ENCODE measurements around the gene HSPB1.
A peak's percentile ranks its signal among the peaks of the same experiment; 100 is the strongest.
"Not testable (repeated sequence)": the region's sequence is repeated elsewhere in the genome, so short reads cannot be mapped to it uniquely, and the experiment has no call there.

Gene HSPB1

DNA sequence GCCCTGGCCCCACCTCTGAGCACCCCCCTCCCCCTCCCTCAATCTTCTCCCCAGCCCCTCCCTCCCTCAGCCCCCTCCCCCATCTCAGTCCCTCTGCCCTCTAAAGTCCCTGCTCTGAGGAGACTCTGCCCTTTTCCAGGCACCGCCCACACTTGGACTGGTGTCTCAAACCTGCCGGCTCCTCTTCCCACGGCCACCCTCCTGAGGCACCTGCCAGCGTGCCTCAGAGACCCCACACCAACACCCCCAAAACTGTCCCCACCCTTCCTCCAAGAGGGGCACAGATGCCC, 34.6 kb upstream of the HSPB1 start:
- Histone ChIP-seq H3K4me3 (ENCODE audit: low read depth in 1 of 2, low read length in 2 of 2) (no peak overlapping the region), H3K36me3 (ENCODE audit: control insufficient read depth in 1 of 2, insufficient read depth in 2 of 2, low read length in 2 of 2) (no peaks in the 10 kb centered on the region), H3K9me3 (ENCODE audit: control insufficient read depth in 1 of 2, low read length in 2 of 2) (no peaks in the 10 kb centered on the region), H3K4me1 (ENCODE audit: control insufficient read depth in 1 of 2, insufficient read depth in 2 of 2, low read length in 2 of 2) (peaks cover 0 to 11% of the 10 kb centered on the region in 2 donors), H3K27me3 (ENCODE audit: low read depth, low read length) (peaks cover 16% of the 10 kb centered on the region), H3K27ac (ENCODE audit: low read length) (no peak overlapping the region)

DNA sequence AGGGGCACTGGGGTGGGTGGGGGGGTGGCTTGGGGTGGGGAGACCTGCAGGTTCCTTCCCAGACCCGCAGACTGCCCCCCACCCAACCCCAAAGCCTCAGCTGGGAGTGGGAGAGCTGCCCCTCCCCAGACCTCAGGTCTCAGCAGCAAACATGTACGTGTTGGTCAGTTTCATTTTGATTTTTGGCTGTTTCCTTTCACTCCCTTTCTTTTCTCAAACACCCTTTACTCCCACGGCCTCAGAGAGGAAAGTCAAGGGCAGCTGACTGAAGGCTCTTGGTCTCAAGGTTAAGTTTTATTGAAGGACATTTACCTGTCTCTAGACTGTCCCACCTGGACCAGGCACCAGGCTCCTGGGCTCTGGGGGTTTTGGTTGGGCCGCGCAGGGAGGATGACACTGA, 34.1 kb upstream of the HSPB1 start:
- Histone ChIP-seq H3K36me3 (ENCODE audit: control insufficient read depth in 1 of 2, insufficient read depth in 2 of 2, low read length in 2 of 2) (no peaks in the 10 kb centered on the region), H3K9me3 (ENCODE audit: control insufficient read depth in 1 of 2, low read length in 2 of 2) (no peaks in the 10 kb centered on the region), H3K27me3 (ENCODE audit: low read depth, low read length) (peaks cover 16% of the 10 kb centered on the region), H3K4me1 (ENCODE audit: control insufficient read depth in 1 of 2, insufficient read depth in 2 of 2, low read length in 2 of 2) (peaks cover 0 to 11% of the 10 kb centered on the region in 2 donors), H3K4me3 (ENCODE audit: low read depth in 1 of 2, low read length in 2 of 2) (no peak overlapping the region), H3K27ac (ENCODE audit: low read length) (no peak overlapping the region)

DNA sequence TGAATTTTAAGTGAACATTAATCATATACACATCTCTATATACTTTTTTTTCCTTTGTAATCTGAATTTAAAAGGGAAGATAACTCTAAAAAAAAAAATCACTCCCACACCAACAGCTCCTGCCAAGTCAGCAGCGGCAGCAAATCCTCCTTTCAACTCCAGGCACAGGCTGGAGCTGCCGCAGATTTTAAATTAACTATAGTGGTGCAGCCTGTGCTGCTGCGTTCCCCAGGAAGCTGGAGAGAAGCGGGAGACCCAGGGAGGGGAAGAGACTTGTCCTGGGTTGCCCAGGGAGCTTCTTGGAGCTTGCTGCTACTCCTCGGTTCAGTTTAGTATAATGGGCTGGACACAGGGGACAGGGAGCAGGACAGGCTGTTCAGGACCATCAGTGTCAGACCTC, 32.6 kb upstream of the HSPB1 start:
- Histone ChIP-seq H3K4me1 (ENCODE audit: control insufficient read depth in 1 of 2, insufficient read depth in 2 of 2, low read length in 2 of 2) (peaks cover 0 to 11% of the 10 kb centered on the region in 2 donors), H3K36me3 (ENCODE audit: control insufficient read depth in 1 of 2, insufficient read depth in 2 of 2, low read length in 2 of 2) (no peaks in the 10 kb centered on the region), H3K27ac (ENCODE audit: low read length) (no peak overlapping the region), H3K27me3 (ENCODE audit: low read depth, low read length) (peaks cover 16% of the 10 kb centered on the region), H3K4me3 (ENCODE audit: low read depth in 1 of 2, low read length in 2 of 2) (no peak overlapping the region), H3K9me3 (ENCODE audit: control insufficient read depth in 1 of 2, low read length in 2 of 2) (no peaks in the 10 kb centered on the region)

DNA sequence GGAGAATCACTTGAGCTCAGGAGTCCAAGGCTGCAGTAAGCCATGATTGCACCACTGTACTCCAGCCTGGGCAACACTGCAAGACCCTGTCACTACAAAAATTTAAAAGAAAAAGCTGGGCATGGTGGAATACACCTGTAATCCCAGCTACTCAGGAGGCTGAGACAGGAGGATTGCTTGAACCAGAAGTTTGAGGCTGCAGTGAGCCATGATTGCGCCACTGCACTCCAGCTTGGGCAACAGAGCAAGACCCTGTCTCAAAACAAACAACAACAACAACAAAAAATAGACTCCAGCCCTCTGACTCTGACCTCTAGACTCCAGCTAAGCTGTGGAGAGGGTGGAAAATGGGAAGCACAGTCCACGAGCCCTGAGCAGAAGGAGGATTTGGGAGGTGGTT, 31.1 kb upstream of the HSPB1 start:
- not testable (repeated sequence) for H3K36me3 ChIP-seq (ENCODE audit: control insufficient read depth in 1 of 2, insufficient read depth in 2 of 2, low read length in 2 of 2); H3K4me3 ChIP-seq (ENCODE audit: low read depth in 1 of 2, low read length in 2 of 2)
- peaks cover 16% of the 10 kb centered on the region for H3K27me3 ChIP-seq (ENCODE audit: low read depth, low read length)

DNA sequence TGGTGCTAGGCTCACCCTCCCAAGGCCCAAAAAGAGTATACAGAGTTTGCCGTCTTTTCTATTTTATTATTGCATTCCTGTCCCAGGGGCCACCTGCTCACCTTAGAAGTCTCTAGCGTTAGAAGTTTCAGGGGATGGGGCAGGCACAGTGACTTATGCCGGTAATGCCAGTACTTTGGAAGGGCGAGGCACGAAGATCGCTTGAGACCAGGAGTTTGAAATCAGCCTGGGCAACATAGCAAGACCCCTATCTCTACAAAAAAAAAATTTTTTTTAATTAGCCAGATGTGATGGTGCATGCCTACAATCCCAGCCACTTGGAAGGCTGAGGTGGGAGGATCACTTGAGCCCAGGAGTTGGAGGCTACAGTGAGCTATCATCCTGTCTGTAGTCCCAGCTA, 30.3 kb upstream of the HSPB1 start:
- peaks cover 11% of the 10 kb centered on the region for H3K27me3 ChIP-seq (ENCODE audit: low read depth, low read length)
- H3K27ac ChIP-seq (ENCODE audit: low read length) = no peak overlapping the region
- H3K4me1 ChIP-seq (ENCODE audit: control insufficient read depth in 1 of 2, insufficient read depth in 2 of 2, low read length in 2 of 2) = peaks cover 0 to 5% of the 10 kb centered on the region in 2 donors

More for the DNA sequence above, 31.1 kb upstream of the HSPB1 start:
- not testable (repeated sequence) for H3K9me3 ChIP-seq (ENCODE audit: control insufficient read depth in 1 of 2, low read length in 2 of 2); H3K27ac ChIP-seq (ENCODE audit: low read length)
- H3K4me1 ChIP-seq (ENCODE audit: control insufficient read depth in 1 of 2, insufficient read depth in 2 of 2, low read length in 2 of 2) = peaks cover 0 to 11% of the 10 kb centered on the region in 2 donors

DNA sequence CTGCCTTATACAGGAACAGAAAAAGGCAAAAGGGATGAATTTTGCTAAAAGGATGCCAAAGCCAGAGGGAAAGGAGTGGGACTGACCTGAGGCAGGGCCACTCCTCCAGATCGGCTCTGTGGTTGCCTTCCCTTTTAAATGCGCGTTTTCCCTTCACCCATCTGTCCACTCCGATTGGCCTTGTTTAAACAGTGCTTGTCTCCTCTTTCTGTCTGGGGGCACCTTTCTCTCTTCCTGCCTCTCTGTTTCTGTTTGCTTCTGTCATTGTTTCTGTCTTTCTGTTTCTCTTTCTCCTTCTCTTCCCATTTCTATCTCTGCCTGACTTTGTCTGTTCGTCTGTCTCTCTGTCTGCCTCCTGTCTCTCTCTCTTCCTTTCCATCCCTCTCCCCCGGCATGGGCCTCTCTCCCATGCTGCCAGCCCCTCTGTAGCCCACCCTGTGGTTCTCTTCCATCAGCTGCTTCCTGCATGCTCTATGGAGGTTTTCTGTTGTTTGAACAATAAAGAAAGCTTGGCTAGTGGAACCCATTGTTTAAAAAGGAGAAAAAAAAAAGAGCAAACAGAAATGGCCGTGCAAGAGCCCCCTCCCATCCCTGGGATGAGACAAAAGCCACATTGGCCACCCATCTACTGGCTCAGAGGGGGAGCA, 29.5 kb upstream of the HSPB1 start:
- H3K27ac ChIP-seq (ENCODE audit: low read length) = no peak overlapping the region
- H3K4me3 ChIP-seq (ENCODE audit: low read depth in 1 of 2, low read length in 2 of 2) = no peak overlapping the region
- no peaks in the 10 kb centered on the region for H3K9me3 ChIP-seq (ENCODE audit: control insufficient read depth in 1 of 2, low read length in 2 of 2)
- no peaks in the 10 kb centered on the region for H3K4me1 ChIP-seq (ENCODE audit: control insufficient read depth in 1 of 2, insufficient read depth in 2 of 2, low read length in 2 of 2)
- H3K36me3 ChIP-seq (ENCODE audit: control insufficient read depth in 1 of 2, insufficient read depth in 2 of 2, low read length in 2 of 2) = no peaks in the 10 kb centered on the region
- H3K27me3 ChIP-seq (ENCODE audit: low read depth, low read length) = peaks cover 10% of the 10 kb centered on the region

More for the DNA sequence above, 30.3 kb upstream of the HSPB1 start:
- Histone ChIP-seq H3K36me3 (ENCODE audit: control insufficient read depth in 1 of 2, insufficient read depth in 2 of 2, low read length in 2 of 2) (no peaks in the 10 kb centered on the region), H3K4me3 (ENCODE audit: low read depth in 1 of 2, low read length in 2 of 2) (no peak overlapping the region), H3K9me3 (ENCODE audit: control insufficient read depth in 1 of 2, low read length in 2 of 2) (no peaks in the 10 kb centered on the region)

DNA sequence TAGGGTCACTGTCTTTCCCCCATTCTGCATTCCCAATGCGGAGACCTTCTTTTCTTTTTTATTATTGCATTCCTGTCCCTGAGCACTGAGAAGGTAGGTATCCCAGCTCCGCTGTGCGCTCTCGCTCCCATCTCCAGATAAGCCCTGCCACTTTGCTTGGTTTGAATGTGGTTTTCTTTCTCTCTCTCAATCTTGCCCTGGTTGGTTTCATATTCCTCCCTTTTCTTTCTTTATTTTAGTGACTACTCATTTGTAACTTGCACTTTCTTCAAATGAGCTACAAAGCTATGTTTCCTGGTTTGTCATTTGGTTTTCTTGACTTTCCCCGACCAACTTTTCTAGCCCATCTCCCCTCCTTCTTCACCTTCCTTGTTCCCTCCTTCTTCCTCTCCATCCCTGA, 29.0 kb upstream of the HSPB1 start:
- Histone ChIP-seq H3K27me3 (ENCODE audit: low read depth, low read length) (peaks cover 9% of the 10 kb centered on the region), H3K4me1 (ENCODE audit: control insufficient read depth in 1 of 2, insufficient read depth in 2 of 2, low read length in 2 of 2) (no peaks in the 10 kb centered on the region), H3K27ac (ENCODE audit: low read length) (no peak overlapping the region), H3K4me3 (ENCODE audit: low read depth in 1 of 2, low read length in 2 of 2) (no peak overlapping the region), H3K36me3 (ENCODE audit: control insufficient read depth in 1 of 2, insufficient read depth in 2 of 2, low read length in 2 of 2) (no peaks in the 10 kb centered on the region), H3K9me3 (ENCODE audit: control insufficient read depth in 1 of 2, low read length in 2 of 2) (no peaks in the 10 kb centered on the region)

DNA sequence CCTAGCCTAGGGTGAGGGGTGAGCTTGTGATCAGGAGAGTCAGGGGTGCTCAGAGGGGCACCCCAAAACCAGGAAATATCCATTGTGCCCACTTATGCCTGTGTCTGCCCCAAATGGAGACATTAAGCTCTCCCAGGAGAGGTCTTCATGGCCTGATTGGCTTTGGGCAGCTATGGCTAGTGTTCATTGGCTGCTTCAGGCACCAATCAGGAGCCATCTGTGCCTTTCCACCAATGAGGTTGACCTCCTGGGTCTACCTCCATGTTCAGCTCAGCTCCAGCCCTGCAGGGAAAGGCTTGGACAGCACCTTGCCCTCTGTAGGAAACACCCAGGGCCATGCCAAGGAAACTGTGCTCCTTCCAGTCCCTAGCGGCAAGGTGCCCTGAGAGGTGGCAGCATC, 23.9 kb upstream of the HSPB1 start:
- no peaks in the 10 kb centered on the region for H3K9me3 ChIP-seq (ENCODE audit: control insufficient read depth in 1 of 2, low read length in 2 of 2)
- H3K4me3 ChIP-seq (ENCODE audit: low read depth in 1 of 2, low read length in 2 of 2) = no peak overlapping the region
- peaks cover 10% of the 10 kb centered on the region for H3K27me3 ChIP-seq (ENCODE audit: low read depth, low read length)
- H3K36me3 ChIP-seq (ENCODE audit: control insufficient read depth in 1 of 2, insufficient read depth in 2 of 2, low read length in 2 of 2) = no peaks in the 10 kb centered on the region
- peaks cover 0 to 6% of the 10 kb centered on the region in 2 donors for H3K4me1 ChIP-seq (ENCODE audit: control insufficient read depth in 1 of 2, insufficient read depth in 2 of 2, low read length in 2 of 2)
- no peak overlapping the region for H3K27ac ChIP-seq (ENCODE audit: low read length)

DNA sequence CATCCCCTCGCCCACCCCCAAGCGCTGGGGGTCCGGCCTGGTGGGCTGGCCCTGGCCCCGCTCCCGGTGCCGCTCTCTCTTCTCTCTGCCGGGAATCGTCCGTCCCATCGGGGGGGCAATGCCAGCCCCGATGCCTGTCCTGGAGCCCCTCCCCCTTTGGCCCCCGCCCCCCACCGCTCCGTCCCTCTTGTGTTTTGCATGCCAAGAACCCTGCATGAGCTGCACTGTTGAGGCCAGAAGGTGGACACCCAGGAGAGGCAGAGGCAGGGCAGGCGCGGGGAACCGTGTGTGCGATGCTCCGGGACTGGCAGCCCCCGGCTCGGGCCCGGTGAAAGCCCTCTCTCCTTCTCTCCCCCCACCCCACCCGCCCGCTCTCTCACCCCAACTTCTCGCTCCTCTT, 22.1 kb upstream of the HSPB1 start:
- Histone ChIP-seq H3K27me3 (ENCODE audit: low read depth, low read length) (peaks cover 10% of the 10 kb centered on the region), H3K27ac (ENCODE audit: low read length) (no peak overlapping the region), H3K36me3 (ENCODE audit: control insufficient read depth in 1 of 2, insufficient read depth in 2 of 2, low read length in 2 of 2) (no peaks in the 10 kb centered on the region), H3K4me1 (ENCODE audit: control insufficient read depth in 1 of 2, insufficient read depth in 2 of 2, low read length in 2 of 2) (peaks cover 0 to 6% of the 10 kb centered on the region in 2 donors), H3K4me3 (ENCODE audit: low read depth in 1 of 2, low read length in 2 of 2) (no peak overlapping the region), H3K9me3 (ENCODE audit: control insufficient read depth in 1 of 2, low read length in 2 of 2) (no peaks in the 10 kb centered on the region)

DNA sequence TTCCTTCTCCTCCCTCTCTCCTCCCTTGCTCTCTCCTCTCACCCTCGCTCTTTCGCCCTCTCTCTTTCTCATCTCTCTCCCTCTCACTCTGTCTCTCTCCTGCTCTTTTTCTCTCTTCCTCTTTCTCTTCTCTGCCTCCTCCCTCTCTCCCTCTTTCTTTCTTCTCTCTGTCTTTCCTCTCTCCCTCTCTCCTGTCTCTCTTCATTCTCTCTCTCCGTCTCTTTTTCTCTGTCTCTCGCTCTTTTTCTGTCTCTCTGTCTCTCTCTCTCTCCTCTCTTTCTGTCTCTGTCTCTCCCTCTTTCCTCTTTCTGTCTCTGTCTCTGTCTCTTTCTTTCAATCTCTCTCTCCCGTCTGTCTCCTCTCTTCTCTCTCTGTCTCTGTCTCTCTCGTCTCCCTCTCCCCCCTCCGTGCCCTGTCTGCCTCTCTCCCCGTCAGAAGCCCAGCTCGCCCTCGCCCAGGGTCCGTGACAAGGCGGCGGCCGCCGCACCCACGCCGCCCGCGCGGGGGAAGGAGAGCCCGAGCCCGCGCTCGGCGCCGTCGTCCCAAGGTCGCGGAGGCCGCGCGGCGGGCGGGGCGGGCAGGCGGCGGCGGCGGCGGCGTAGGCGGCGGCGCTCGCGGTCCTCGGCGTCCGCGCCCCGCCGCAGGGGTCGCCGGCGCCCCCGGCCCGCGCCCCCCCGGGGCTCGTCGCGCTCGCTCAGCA, 21.3 kb upstream of the HSPB1 start:
- Histone ChIP-seq H3K4me1 (ENCODE audit: control insufficient read depth in 1 of 2, insufficient read depth in 2 of 2, low read length in 2 of 2) (peaks cover 0 to 6% of the 10 kb centered on the region in 2 donors), H3K4me3 (ENCODE audit: low read depth in 1 of 2, low read length in 2 of 2) (peak overlapping the region; percentile 4 to 48), H3K9me3 (ENCODE audit: control insufficient read depth in 1 of 2, low read length in 2 of 2) (no peaks in the 10 kb centered on the region), H3K36me3 (ENCODE audit: control insufficient read depth in 1 of 2, insufficient read depth in 2 of 2, low read length in 2 of 2) (no peaks in the 10 kb centered on the region), H3K27ac (ENCODE audit: low read length) (no peak overlapping the region), H3K27me3 (ENCODE audit: low read depth, low read length) (peaks cover 10% of the 10 kb centered on the region)

DNA sequence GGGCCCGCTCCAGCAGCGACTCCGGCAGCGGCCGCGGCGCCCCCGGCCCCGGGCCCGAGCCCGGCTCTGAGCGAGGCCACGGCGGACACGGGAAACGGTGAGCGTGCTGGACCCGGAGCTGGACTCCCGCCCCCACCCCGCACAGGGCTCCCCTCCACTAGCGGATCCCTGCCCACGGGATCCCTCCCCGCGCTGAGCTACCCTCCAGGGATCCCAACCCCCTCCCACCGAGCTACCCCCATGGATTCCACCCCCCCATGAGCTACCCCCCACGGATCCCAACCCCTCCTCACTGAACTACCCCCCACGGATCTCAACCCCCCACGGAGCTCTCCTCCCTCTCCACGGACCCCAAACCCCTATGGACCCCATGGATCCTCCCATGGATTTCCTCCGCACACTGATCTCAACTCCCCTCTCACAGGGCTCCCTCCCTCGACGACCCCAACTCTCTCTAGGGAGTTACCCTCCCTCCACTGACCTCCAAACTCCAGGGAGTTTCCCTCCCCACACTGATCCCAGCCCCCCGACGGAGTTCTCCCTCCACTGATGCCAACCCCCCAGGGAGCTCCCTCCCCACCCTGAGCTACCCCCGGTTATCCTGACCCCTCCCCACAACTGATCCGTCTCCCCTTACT, 20.6 kb upstream of the HSPB1 start:
- Histone ChIP-seq H3K36me3 (ENCODE audit: control insufficient read depth in 1 of 2, insufficient read depth in 2 of 2, low read length in 2 of 2) (no peaks in the 10 kb centered on the region), H3K27ac (ENCODE audit: low read length) (no peak overlapping the region), H3K27me3 (ENCODE audit: low read depth, low read length) (peaks cover 10% of the 10 kb centered on the region), H3K9me3 (ENCODE audit: control insufficient read depth in 1 of 2, low read length in 2 of 2) (no peaks in the 10 kb centered on the region), H3K4me1 (ENCODE audit: control insufficient read depth in 1 of 2, insufficient read depth in 2 of 2, low read length in 2 of 2) (peaks cover 0 to 6% of the 10 kb centered on the region in 2 donors), H3K4me3 (ENCODE audit: low read depth in 1 of 2, low read length in 2 of 2) (peak overlapping the region; percentile 30 to 55)

Data from muscle layer of duodenum (tissue), 2 donors.